HepG2 (cell line): Measurements from ENCODE around the gene FAT4. TPM values are rescaled to one million over a fixed set of nuclear protein-coding genes. Genes with fewer than 3 reads are reported as not detected.

Experiments used
- ATAC-seq: fragments of 200-7000 bp; cut with Tn5 transposase; 3 replicates; pipeline ENCODE4 v1.9.1; 2020; ENCODE audit warnings: mild to moderate bottlenecking, moderate library complexity
- BruUV-seq: library from RNA; stranded (reverse); fragments of 400-500 nt; replicated peaks from 2 replicates; lab custom pipeline; 2021; lab: Mats Ljungman, UMichigan
- CTCF ChIA-PET: fragments of 300-600 bp; formaldehyde crosslinking; extraction: SDS; loops from one replicate; lab custom pipeline; 2021; ENCODE audit warnings: low total read pairs, inconsistent platforms, low intra/inter-chr PET ratio; lab: Yijun Ruan, JAX
- POLR2A ChIA-PET: fragments of 350-600 bp; sonication (Branson Sonifier 250); formaldehyde crosslinking; loops from one replicate; lab custom pipeline; 2020; ENCODE audit warnings: antibody characterized with exemption, inconsistent platforms; lab: Yijun Ruan, JAX
- DNase-seq: peaks from one replicate; pipeline ENCODE4 v3.0.0-alpha.2; 2015; ENCODE audit warnings: low spot score
- FAIRE-seq: peaks from 3 replicates; lab custom pipeline; 2011; peaks lifted over from hg19 to GRCh38; lab: Jason Lieb, UNC
- H2AFZ ChIP-seq: one replicate; pipeline ENCODE4 v1.6.1; 2011; ENCODE audit warnings: low read length, inconsistent platforms
- H3K27ac ChIP-seq: fragments of 300-600 bp; 3 replicates; pipeline ENCODE4 v1.8.0; 2011; ENCODE audit warnings: mixed run types, mild to moderate bottlenecking, mixed read lengths, low read length, inconsistent platforms; ENCODE audit not compliant: insufficient read depth; ENCODE audit errors: extremely low read length
- H3K27me3 ChIP-seq, 2 experiments: fragments of 200-600 bp in 1 of 2; 2 replicates in 1 of 2; 3 replicates in 1 of 2; pipeline versions ENCODE4 v1.6.0 to v1.8.0; 2011; ENCODE audit warnings: low read length in 2 of 2, mild to moderate bottlenecking in 2 of 2, moderate library complexity in 2 of 2, inconsistent platforms in 1 of 2; ENCODE audit not compliant: insufficient read depth in 2 of 2, control insufficient read depth in 1 of 2
- H3K36me3 ChIP-seq, 2 experiments: fragments of 200-600 bp in 1 of 2; replicated peaks in 1 of 2; 2 replicates in 1 of 2; 3 replicates in 1 of 2; pipeline versions ENCODE4 v1.5.1 to v1.8.0; 2011; ENCODE audit warnings: low read length in 2 of 2, inconsistent platforms in 1 of 2; ENCODE audit not compliant: insufficient read depth in 2 of 2, control insufficient read depth in 1 of 2
- H3K4me1 ChIP-seq: 2 replicates; pipeline ENCODE4 v1.5.1; 2012; ENCODE audit warnings: low read length, inconsistent platforms; ENCODE audit not compliant: insufficient read depth
- H3K4me2 ChIP-seq: 2 replicates; pipeline ENCODE4 v1.6.0; 2011; ENCODE audit warnings: low read depth, low read length, inconsistent platforms
- H3K4me3 ChIP-seq, 3 experiments: fragments of 200-600 bp in 1 of 3; sonication (generic), shearing (Covaris generic) in 1 of 3; replicated peaks in 1 of 3; 2 replicates each; pipeline ENCODE4 v1.5.1; 2011 to 2016; ENCODE audit warnings: low read length in 3 of 3, inconsistent platforms in 2 of 3, low read depth in 2 of 3, mild to moderate bottlenecking in 2 of 3, control low read depth in 1 of 3, mixed read lengths in 1 of 3; ENCODE audit not compliant: insufficient read depth in 1 of 3
- H3K79me2 ChIP-seq: one replicate; pipeline ENCODE4 v1.6.1; 2011; ENCODE audit warnings: low read length, inconsistent platforms; ENCODE audit not compliant: insufficient read depth
- H3K9ac ChIP-seq: 2 replicates; pipeline ENCODE4 v1.6.0; 2011; ENCODE audit warnings: mild to moderate bottlenecking, low read depth, low read length, inconsistent platforms; ENCODE audit not compliant: insufficient read depth
- H3K9me3 ChIP-seq: 2 replicates; pipeline ENCODE4 v1.5.1; 2012; ENCODE audit warnings: mild to moderate bottlenecking, low read length
- H4K20me1 ChIP-seq: 2 replicates; pipeline ENCODE4 v1.6.0; 2011; ENCODE audit warnings: inconsistent platforms, mild to moderate bottlenecking, low read length, moderate library complexity; ENCODE audit not compliant: insufficient read depth
- MAFG ChIP-seq: sonication (generic); formaldehyde crosslinking; IDR thresholded peaks from 2 replicates; pipeline ENCODE4 v1.5.1; 2020; ENCODE audit warnings: mild to moderate bottlenecking, missing genetic modification reagents
- MZF1 ChIP-seq: sonication (generic); formaldehyde crosslinking; IDR thresholded peaks from 2 replicates; pipeline ENCODE4 v1.8.1; 2023; ENCODE audit warnings: mild to moderate bottlenecking, missing genetic modification reagents, borderline replicate concordance
- TFDP2 ChIP-seq: sonication (generic); formaldehyde crosslinking; IDR thresholded peaks from 2 replicates; pipeline ENCODE4 v1.4.0; 2020; ENCODE audit warnings: missing genetic modification reagents
- TSC22D2 ChIP-seq: sonication (generic); formaldehyde crosslinking; IDR thresholded peaks from 2 replicates; pipeline ENCODE4 v1.5.1; 2020; ENCODE audit warnings: missing genetic modification reagents, mild to moderate bottlenecking, borderline replicate concordance
- ZBTB40 ChIP-seq, 2 experiments: fragments of 450-650 bp in 1 of 2; sonication (generic) in 1 of 2; formaldehyde crosslinking in 1 of 2; IDR thresholded peaks; 2 replicates each; pipeline versions ENCODE4 v1.6.1 to v1.8.0; 2016 to 2022; ENCODE audit warnings: antibody characterized with exemption in 1 of 2, mild to moderate bottlenecking in 1 of 2, missing genetic modification reagents in 1 of 2
- ZNF770 ChIP-seq: sonication (generic); formaldehyde crosslinking; IDR thresholded peaks from 2 replicates; pipeline ENCODE4 v1.5.0; 2020; ENCODE audit warnings: mild to moderate bottlenecking, missing genetic modification reagents
- ZNF775 ChIP-seq: sonication (generic); formaldehyde crosslinking; IDR thresholded peaks from 2 replicates; pipeline ENCODE4 v1.4.0; 2020; ENCODE audit warnings: missing genetic modification reagents, mild to moderate bottlenecking, moderate library complexity, borderline replicate concordance
- WGBS: methylation state at CpG from one replicate; pipeline ENCODE4 v1.1.6; 2017; ENCODE audit warnings: low lambda C conversion rate; 5-methylcytosine and 5-hydroxymethylcytosine counted together
- in situ Hi-C: cut with HindIII; loops from 2 replicates; pipeline ENCODE4 v1.10.0; 2017; ENCODE audit warnings: low pct_unique_long_range_greater_than_20kb; ENCODE audit not compliant: extremely low pct_ligation_motif_present
- intact Hi-C: fragments of 100-400 bp; cut with micrococcal nuclease; formaldehyde crosslinking; loops from one replicate; pipeline ENCODE4 v1.10.0; 2022; ENCODE audit not compliant: unreplicated experiment
- polyA plus RNA-seq, 8 experiments: library from polyadenylated mRNA; depleted of rRNA in 3 of 8; stranded (reverse) in 7 of 8; unstranded in 1 of 8; fragments of >200 nt; fragmentation: Illumina TruSeq in 4 of 8; extraction: Trizol in 4 of 8; gene quantifications; 2 replicates each; pipeline versions ENCODE4 v1.2.1 to v1.2.3, GENCODE V29; 2011 to 2016; ENCODE audit warnings: low read depth in 4 of 8, missing spikeins in 1 of 8, mixed read lengths in 1 of 8; ENCODE audit not compliant: insufficient read depth in 1 of 8
- total RNA-seq, 5 experiments: library from RNA; depleted of rRNA; stranded (reverse); fragments of >200 nt; fragmentation: Illumina TruSeq; extraction: Trizol; gene quantifications; 2 replicates each; pipeline ENCODE4 v1.2.3, GENCODE V29; 2016; ENCODE audit warnings: low read depth in 1 of 5
- TF ChIP-seq, protein P1 (sequence below): sonication (generic); formaldehyde crosslinking; IDR thresholded peaks from 2 replicates; pipeline ENCODE4 v1.4.0; 2020; ENCODE audit warnings: mild to moderate bottlenecking, missing genetic modification reagents

FAT4 gene
- total and polyA plus RNA-seq, 2 of the 13 experiments (the other 11 are each of a cell fraction or from before 2014, with no cell fraction given) = 0.27 to 1.2 TPM

DNA sequence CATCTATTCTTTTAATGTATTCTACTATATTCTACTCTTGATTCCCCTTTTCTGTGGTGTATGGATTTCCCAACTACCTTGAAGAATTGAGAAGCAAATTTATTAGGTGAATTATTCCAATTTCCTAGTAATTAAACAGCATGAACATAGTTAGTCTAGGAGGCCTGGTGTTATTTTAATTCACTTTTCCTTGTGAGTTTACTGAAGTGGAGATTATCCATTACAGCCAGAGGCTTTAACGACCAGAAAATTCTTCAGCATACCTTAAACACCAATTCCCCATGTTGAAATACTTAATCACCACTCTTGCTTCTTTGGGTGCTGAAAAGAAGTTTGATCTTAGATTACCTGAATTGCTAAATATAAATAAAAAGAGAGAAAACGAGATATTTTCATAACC lies 29.4 kb downstream of the FAT4 start:
- 7% methylated on average over 2 of the region's 2 CpGs for WGBS
- Histone ChIP-seq H3K4me3 (no peak overlapping the region), H3K36me3 (no peaks in the 10 kb centered on the region), H3K4me1 (no peaks in the 10 kb centered on the region), H4K20me1 (no peaks in the 10 kb centered on the region), H3K27me3 (no peaks in the 10 kb centered on the region; a peak in 1 of 5 replicates), H3K9me3 (no peaks in the 10 kb centered on the region), H2AFZ (no peak overlapping the region), H3K27ac (no peak overlapping the region), H3K79me2 (no peaks in the 10 kb centered on the region), H3K4me2 (no peak overlapping the region), H3K9ac (no peak overlapping the region)
- no peak for DNase-seq
- in situ Hi-C loops = no loop called here
- no peak for ATAC-seq
- ChIA-PET CTCF (no interaction called here), POLR2A (no interaction called here)
- no TSS peak for BruUV-seq
- no peak for FAIRE-seq
- intact Hi-C loops = no loop called here
- TF ChIP-seq MZF1 (CRISPR knock-in tag) (no peak), ZNF775 (CRISPR knock-in tag) (no peak), ZBTB40 (IDR thresholded peaks at IDR 0.05) (no peak), ZBTB40 (CRISPR knock-in tag; IDR thresholded peaks at IDR 0.05) (no peak), TFDP2 (no peak), TSC22D2 (no peak), MAFG (CRISPR knock-in tag) (no peak), ZNF770 (CRISPR knock-in tag) (no peak)
- TF ChIP-seq, protein P1, sequence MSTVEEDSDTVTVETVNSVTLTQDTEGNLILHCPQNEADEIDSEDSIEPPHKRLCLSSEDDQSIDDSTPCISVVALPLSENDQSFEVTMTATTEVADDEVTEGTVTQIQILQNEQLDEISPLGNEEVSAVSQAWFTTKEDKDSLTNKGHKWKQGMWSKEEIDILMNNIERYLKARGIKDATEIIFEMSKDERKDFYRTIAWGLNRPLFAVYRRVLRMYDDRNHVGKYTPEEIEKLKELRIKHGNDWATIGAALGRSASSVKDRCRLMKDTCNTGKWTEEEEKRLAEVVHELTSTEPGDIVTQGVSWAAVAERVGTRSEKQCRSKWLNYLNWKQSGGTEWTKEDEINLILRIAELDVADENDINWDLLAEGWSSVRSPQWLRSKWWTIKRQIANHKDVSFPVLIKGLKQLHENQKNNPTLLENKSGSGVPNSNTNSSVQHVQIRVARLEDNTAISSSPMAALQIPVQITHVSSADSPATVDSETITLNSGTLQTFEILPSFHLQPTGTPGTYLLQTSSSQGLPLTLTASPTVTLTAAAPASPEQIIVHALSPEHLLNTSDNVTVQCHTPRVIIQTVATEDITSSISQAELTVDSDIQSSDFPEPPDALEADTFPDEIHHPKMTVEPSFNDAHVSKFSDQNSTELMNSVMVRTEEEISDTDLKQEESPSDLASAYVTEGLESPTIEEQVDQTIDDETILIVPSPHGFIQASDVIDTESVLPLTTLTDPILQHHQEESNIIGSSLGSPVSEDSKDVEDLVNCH (CRISPR knock-in tag) = no peak
